Measurements from ENCODE around the gene FMN2.
"Not testable (repeated sequence)": the region's sequence is repeated elsewhere in the genome, so short reads cannot be mapped to it uniquely, and the experiment has no call there.

FMN2 gene

DNA sequence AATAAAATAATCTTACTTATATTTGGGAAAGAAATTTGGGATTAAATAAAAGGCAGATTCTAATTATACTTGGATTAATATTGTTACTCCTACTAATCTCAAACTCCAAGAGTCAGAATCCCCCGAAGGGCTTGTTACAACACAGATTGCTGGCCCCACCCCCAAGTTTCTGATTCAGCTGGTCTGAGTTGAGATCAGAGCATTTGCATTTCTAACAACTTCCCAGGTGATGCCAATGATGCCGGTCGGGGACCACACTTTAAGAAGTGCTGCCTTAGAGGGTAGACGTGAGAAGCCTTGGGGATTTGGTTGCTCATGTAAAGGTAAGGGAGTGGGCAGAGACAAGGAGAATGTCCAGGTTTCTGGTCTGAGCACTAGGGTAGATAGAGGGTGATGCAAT lies 47.2 kb downstream of the FMN2 start:
- no peak for DNase-seq (ENCODE audit: low read depth)

DNA sequence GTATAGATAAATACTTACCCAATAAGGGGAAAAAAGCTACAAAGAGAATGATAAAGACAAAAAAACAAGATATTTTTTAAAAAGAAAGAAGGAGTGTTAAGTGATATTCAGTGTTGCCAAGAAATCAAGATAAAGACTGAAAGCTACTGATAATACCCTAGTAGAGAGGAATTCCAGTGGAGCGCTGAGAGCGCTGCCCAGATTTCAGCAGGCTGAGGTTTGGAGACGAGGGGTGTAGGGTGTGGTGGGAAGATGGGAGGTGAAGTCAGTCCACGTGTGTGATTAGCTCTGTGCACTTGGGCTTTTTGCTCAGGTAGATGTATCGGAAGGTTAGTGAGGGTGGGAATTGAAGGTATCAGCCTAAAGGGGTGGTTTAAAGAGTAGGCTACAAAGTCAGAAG lies 47.8 kb downstream of the FMN2 start:
- DNase-seq (ENCODE audit: low read depth), result no peak

GRCh38 chr1:240145120-240145519 lies 53.4 kb downstream of the FMN2 start:
- no peak for DNase-seq (ENCODE audit: low read depth)

DNA sequence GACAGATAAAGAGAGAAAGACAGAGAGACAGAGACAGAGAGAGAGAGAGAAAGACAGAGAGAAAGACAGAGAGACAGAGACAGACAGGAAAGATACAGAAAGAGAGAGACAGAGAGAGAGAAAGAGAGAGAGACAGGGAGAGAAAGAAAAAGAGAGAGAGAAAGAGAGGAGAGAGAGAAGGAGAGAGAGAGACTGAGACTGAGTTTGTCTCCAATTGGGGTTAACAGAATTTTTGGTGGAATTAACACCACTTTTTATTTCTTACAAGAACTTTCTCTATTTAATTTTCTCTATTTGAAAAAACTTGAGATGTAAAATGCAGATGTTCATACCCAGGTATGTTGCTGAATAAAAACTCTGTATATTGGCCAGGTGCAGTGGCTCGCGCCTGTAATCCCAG lies 56.6 kb downstream of the FMN2 start:
- DNase-seq (ENCODE audit: low read depth), result no peak

DNA sequence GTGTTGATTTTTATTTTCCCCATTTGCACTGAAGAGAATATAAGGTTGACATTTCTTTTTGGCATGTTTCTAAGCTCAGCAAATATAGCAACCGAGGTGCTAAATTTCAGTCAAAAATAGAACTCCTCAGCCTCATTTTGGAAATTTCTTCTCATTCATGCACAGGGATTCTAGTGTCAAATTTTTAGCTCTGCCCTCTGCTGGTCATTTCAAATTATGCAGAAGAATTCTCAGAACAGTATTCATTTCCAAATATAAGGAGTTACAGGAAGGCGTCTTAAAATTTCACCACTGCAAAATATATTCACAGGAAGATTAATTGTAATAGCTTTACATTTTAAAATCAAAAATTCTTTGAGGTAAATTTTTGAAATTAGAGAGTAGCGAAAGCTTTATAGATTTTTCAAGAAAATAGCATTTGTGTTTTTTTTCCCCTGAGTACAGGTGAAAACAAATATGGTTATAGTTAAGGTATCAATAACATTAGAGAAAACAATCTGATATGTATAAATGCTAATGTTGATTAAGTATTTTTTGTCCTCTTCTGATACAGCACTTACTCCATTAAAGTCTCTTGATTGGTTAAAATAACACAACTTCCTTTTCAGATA lies 57.9 kb downstream of the FMN2 start:
- DNase-seq (ENCODE audit: low read depth), result no peak

GRCh38 chr1:240151136-240151735 lies 59.6 kb downstream of the FMN2 start:
- no peak for DNase-seq (ENCODE audit: low read depth)

- no peak for DNase-seq (ENCODE audit: low read depth)
These were observed 61.1 kb downstream of the FMN2 start for GRCh38 chr1:240152611-240153297.

DNA sequence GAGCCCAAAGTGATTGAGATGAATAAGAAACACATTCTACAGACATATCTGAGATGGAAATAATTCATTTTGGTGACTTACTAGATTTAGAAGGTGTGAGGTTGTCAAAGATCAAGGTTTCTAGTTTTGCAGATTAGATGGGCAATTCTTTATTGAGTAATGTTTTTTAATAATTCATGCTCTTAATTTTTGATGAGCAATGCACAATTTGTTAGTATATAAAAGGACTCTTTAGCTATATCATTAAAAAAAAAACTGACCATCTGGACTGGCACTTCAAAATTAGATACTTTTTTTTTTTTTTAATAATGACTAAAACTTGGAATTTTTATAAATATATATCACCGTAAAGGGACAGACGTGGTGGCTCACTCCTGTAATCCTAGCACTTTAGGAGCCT lies 63.9 kb downstream of the FMN2 start:
- no peak for DNase-seq (ENCODE audit: low read depth)

DNA sequence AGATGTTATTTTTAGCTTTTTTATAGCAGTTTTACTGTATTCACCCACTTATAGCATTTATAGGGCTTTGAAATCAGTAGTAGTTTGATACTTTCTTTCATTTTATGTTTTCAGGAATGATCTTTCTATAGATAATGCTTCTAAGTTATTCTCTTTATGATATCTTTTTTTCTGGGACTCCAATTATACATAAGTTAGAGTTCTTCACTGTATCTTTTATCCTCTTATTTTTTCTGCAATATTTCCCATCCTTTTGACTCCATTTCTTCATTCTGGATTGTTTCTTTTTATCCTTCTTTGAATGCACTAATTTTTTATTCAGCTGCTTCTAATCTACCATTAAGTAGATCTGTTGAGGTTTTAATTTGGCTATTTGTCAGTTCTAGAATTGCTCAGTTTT lies 73.1 kb downstream of the FMN2 start:
- DNase-seq (ENCODE audit: low read depth), result no peak

GRCh38 chr1:240169188-240169587 lies 77.5 kb downstream of the FMN2 start:
- no peak for DNase-seq (ENCODE audit: low read depth)

- DNase-seq (ENCODE audit: low read depth), result no peak
These were observed 78.6 kb downstream of the FMN2 start for GRCh38 chr1:240170266-240170665.

DNA sequence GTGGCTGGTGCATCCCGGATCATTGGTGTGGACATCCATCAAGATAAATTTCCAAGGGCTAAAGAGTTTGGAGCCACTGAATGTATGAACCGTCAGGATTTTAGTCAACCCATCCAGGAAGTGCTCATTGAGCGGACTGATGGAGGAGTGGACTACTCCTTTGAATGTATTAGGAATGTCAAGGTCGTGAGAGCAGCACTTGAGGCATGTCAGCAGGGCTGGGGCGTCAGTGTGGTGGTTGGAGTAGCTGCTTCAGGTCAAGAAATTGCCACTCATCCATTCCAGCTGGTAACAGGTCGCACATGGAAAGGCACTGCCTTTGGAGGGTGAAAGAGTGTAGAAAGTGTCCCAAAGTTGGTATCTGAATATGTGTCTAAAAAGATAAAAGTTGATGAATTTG lies 79.1 kb downstream of the FMN2 start:
- DNase-seq (ENCODE audit: low read depth), result no peak

DNA sequence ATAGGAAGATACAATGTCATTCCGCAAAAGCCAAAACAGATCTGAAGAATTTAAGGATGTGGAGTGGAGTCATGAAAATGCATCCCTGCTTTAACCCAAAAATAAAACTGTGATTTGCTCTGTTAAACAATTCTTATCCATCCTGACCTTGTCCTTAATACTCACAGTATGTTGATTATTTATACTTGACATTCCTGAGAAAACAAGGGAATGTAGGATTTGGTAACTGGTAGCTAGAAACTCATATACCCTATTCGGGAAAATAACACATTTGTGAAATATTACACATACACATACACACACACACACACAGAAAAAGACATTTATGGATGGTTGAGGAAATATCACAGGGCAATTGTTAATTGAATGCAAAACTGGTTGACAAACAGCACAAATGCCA lies 80.2 kb downstream of the FMN2 start:
- no peak for DNase-seq (ENCODE audit: low read depth)

DNA sequence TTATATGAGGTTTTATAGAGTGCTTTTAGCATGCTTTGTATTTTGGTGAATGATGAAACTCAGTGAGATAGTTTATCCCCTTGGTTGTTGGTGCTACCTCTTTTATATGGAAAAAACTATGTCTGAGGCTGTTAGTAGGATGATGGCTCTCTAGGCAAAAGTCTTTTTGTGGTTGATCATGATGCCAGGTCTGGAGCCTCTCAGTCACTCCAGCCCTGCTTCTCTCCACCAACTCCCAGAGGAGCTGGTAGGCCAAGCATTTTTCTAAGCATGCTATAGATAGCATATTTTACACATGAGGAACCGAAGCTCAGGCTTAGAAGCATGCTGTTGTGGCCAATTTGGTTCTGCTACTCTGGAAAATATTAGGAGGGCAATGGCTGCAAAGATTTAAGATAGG lies 82.2 kb downstream of the FMN2 start:
- no peak for DNase-seq (ENCODE audit: low read depth)

GRCh38 chr1:240174734-240175133 lies 83.1 kb downstream of the FMN2 start:
- no peak for DNase-seq (ENCODE audit: low read depth)

DNA sequence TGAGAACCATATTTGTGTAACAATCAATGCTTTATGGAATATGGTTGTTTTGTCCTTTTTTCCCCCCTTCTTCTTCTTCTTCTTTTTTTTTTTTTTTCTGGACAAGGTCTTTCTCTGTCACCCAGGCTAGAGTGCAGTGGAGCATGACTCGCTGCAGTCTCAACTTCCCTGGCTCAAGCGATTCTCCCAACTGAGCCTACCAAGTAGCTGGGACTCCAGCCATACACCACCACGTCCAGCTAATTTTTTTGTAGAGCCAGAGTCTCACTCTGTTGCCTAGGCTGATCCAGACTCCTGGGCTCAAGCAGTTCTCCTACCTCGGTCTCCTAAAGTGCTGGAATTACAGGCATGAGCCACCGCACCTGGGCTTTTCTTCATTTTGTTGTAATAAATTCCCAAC lies 86.7 kb downstream of the FMN2 start:
- DNase-seq (ENCODE audit: low read depth), result no peak

DNA sequence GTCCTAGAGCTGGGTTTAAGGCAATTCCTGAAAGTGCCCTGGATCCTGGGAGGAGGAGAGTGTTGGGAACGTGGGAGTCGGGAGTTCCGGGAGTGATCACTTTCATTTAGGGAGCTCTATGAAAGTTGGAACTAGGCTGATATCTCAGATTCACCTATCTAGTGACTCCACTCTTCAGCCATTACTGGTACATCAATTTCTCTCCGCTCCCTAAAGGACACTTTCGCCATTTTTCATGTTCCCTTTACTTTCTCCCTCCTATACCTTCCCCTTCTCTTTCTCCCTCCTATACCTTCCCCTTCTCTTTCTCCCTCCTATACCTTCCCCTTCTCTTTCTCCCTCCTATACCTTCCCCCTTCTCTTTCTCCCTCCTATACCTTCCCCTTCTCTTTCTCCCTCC lies 93.0 kb downstream of the FMN2 start:
- DNase-seq (ENCODE audit: low read depth), result not testable (repeated sequence)

- no peak for DNase-seq (ENCODE audit: low read depth)
These were observed 96.5 kb downstream of the FMN2 start for GRCh38 chr1:240188139-240188538.

- peak; percentile 7 for DNase-seq (ENCODE audit: low read depth)
These were observed 97.8 kb downstream of the FMN2 start for GRCh38 chr1:240189386-240189989.

DNA sequence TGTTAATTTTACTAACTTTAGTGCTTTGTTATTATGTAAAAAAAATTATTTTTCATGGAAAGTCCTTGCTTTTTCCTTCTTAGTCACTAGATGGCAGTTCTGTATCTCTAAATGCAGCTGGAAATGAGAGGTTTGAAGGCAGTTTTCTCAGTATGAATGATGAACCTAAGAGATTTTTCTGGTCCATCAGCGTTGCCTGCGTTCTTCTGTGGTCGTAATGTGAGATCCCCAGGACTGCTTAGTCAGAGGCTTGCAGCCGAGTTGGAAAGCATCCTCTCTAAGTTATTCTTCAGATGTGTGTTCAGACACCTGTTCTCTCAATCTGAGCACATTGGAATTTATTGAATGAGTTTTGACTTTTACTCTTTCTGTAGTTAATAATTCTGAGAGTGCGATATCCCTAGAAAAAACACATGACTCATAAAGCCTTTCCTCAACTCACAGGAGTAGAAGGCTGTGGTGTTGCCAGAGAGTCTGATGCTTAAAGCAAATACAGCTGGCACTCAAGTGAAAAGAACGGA lies 99.3 kb downstream of the FMN2 start:
- no peak for DNase-seq (ENCODE audit: low read depth)

- DNase-seq (ENCODE audit: low read depth), result no peak
These were observed 101.2 kb downstream of the FMN2 start for GRCh38 chr1:240192851-240193250.

DNA sequence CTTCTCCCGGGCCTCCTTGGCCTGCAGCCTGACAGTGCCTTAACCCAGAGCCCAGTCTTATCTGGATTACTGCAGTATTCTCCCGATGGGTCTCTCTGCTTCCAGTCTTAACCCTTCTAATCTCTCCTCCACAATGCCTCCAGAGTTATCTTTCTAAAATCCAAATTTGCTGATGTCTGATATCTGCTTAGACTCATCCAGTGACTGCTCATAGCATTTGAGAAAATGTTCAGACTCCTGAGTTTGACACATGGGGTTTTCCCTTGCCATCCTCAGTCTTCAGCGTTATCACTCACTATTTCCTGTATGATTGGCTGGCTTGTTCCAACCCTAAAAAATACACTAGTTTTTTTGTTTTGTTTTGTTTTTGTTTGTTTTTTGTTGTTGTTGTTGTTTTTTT lies 102.0 kb downstream of the FMN2 start:
- DNase-seq (ENCODE audit: low read depth), result no peak

DNA sequence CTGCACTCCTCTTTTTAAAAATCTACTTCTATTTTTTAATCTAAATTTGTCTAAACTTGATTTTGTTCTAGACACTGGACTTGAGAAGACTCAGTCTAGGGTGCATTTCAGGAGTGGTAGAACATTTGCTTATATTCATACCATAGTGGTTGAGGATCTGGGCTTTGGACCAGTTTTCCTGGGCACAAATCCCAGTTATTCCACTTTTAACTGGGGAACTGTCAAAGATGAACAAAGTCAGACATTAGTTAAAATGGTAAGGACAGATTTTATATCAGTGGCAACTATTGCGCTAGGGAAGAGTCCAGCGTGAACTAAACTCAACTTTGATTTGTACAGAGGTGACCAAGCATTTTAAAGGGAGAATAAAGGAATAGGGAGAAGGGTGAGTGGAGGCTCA lies 102.4 kb downstream of the FMN2 start:
- DNase-seq (ENCODE audit: low read depth), result no peak

Data from activated T-cell treated with anti-CD3 and anti-CD28 coated beads for 24 hours (primary cell).